ENCODE data around the gene GHR. TPM values are rescaled to one million over a fixed set of nuclear protein-coding genes. Genes with fewer than 3 reads are reported as not detected.

Gene GHR
- total RNA-seq, 1 experiment from 2014 or later: not detected

DNA sequence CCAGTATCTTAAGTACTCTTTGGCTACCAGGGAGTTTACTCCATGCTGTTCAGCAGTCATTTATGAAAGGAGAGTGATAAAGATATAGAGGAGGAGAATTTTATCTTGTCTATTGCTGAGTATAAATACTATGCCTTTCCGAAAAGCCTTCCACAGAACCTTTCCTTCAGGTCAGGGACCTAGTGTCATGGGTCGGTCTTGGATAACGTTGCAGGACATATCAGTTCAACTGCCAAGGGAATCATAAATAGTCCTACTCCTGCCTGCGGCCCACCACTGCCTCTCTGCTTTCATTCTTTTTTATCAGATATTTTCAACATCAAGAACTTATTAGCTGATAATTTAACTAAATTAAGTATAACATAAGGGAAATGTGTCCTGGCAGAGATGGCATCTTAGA lies 211.3 kb downstream of the GHR start:
- POLR2A ChIA-PET (ENCODE audit: low non-redundant PET): no interaction called here
- Histone ChIP-seq H3K27ac (ENCODE audit: low read depth, low read length, poor library complexity, severe bottlenecking) (no peak overlapping the region), H3K4me1 (ENCODE audit: insufficient read depth, low read length, poor library complexity, severe bottlenecking) (no peaks in the 10 kb centered on the region), H3K36me3 (ENCODE audit: insufficient read depth, low read length, poor library complexity, severe bottlenecking) (no peaks in the 10 kb centered on the region), H3K27me3 (replicated peaks; ENCODE audit: insufficient read depth, low read depth, low read length, poor library complexity) (no peaks in the 10 kb centered on the region), H3K4me3 (ENCODE audit: low read depth, low read length, poor library complexity, severe bottlenecking) (no peak overlapping the region), H3K9me3 (ENCODE audit: low read depth, low read length, poor library complexity, severe bottlenecking) (no peaks in the 10 kb centered on the region)
- TF ChIP-seq, protein P1, sequence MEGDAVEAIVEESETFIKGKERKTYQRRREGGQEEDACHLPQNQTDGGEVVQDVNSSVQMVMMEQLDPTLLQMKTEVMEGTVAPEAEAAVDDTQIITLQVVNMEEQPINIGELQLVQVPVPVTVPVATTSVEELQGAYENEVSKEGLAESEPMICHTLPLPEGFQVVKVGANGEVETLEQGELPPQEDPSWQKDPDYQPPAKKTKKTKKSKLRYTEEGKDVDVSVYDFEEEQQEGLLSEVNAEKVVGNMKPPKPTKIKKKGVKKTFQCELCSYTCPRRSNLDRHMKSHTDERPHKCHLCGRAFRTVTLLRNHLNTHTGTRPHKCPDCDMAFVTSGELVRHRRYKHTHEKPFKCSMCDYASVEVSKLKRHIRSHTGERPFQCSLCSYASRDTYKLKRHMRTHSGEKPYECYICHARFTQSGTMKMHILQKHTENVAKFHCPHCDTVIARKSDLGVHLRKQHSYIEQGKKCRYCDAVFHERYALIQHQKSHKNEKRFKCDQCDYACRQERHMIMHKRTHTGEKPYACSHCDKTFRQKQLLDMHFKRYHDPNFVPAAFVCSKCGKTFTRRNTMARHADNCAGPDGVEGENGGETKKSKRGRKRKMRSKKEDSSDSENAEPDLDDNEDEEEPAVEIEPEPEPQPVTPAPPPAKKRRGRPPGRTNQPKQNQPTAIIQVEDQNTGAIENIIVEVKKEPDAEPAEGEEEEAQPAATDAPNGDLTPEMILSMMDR (conservative IDR thresholded peaks at IDR 0.05; ENCODE audit: low read depth, low read length): no peak
- no peak for TF ChIP-seq EZH2 (IDR thresholded peaks at IDR 0.05; ENCODE audit: borderline replicate concordance, low read depth, low read length, poor library complexity, severe bottlenecking)
- no peak for DNase-seq (ENCODE audit: low spot score)
- intact Hi-C loops (cut with micrococcal nuclease; ENCODE audit: unreplicated experiment): no loop called here
- no TSS peak for BruUV-seq (replicated peaks)
- CTCF ChIA-PET: no interaction called here

DNA sequence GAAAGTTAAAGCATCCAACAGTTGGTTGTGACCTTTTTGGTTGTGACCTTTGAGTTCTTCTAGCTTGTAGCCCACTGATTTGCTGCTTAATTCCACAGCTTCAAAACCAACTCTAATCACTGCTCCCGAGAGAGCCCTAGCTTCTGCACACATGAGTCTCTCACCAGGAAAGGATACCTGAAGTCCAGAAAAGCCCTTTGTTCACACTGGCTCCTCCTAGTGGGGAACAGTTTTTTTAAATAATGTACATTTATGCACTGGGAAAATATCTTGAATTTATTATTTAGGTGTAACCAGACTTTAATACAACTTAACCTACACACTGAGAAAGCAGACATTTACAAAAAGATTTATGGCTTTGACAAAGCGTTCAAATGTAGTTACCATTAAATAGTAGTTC lies 213.2 kb downstream of the GHR start:
- no peak for TF ChIP-seq EZH2 (IDR thresholded peaks at IDR 0.05; ENCODE audit: borderline replicate concordance, low read depth, low read length, poor library complexity, severe bottlenecking)
- TF ChIP-seq, protein P1 (conservative IDR thresholded peaks at IDR 0.05; ENCODE audit: low read depth, low read length): peak; percentile 35; the same call in 1 of the 2 replicates
- H3K4me3 ChIP-seq (ENCODE audit: low read depth, low read length, poor library complexity, severe bottlenecking): no peak overlapping the region
- peak; percentile 10 for DNase-seq (ENCODE audit: low spot score)
- BruUV-seq (replicated peaks): no TSS peak
- no peaks in the 10 kb centered on the region for H3K9me3 ChIP-seq (ENCODE audit: low read depth, low read length, poor library complexity, severe bottlenecking)
- ChIA-PET POLR2A (ENCODE audit: low non-redundant PET) (no interaction called here), CTCF (no interaction called here)
- no peaks in the 10 kb centered on the region for H3K4me1 ChIP-seq (ENCODE audit: insufficient read depth, low read length, poor library complexity, severe bottlenecking)
- H3K27me3 ChIP-seq (replicated peaks; ENCODE audit: insufficient read depth, low read depth, low read length, poor library complexity): no peaks in the 10 kb centered on the region
- H3K36me3 ChIP-seq (ENCODE audit: insufficient read depth, low read length, poor library complexity, severe bottlenecking): no peaks in the 10 kb centered on the region
- intact Hi-C loops (cut with micrococcal nuclease; ENCODE audit: unreplicated experiment): no loop called here
- H3K27ac ChIP-seq (ENCODE audit: low read depth, low read length, poor library complexity, severe bottlenecking): no peak overlapping the region

DNA sequence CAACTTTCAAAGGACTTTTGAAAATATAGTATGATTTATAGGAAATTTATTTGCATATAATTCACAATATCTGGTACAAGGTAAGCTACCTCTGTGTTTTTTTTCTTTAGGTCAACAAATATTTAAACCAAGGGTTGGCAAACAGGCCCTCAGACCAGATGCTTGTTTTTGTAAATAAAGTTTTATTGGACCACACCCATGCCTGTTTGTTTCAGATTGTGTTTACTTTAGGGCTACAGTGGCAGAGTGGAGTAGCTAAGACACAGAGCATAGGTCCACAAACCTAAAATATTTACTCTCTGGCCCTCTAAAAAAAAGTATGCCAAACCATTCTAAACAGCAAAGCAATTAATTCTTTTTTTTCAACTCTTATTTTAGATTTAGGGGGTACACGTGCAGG lies 213.7 kb downstream of the GHR start:
- Histone ChIP-seq H3K4me1 (ENCODE audit: insufficient read depth, low read length, poor library complexity, severe bottlenecking) (no peaks in the 10 kb centered on the region), H3K36me3 (ENCODE audit: insufficient read depth, low read length, poor library complexity, severe bottlenecking) (no peaks in the 10 kb centered on the region), H3K27me3 (replicated peaks; ENCODE audit: insufficient read depth, low read depth, low read length, poor library complexity) (no peaks in the 10 kb centered on the region), H3K9me3 (ENCODE audit: low read depth, low read length, poor library complexity, severe bottlenecking) (no peaks in the 10 kb centered on the region), H3K4me3 (ENCODE audit: low read depth, low read length, poor library complexity, severe bottlenecking) (no peak overlapping the region), H3K27ac (ENCODE audit: low read depth, low read length, poor library complexity, severe bottlenecking) (no peak overlapping the region)
- ChIA-PET POLR2A (ENCODE audit: low non-redundant PET) (no interaction called here), CTCF (no interaction called here)
- no peak for DNase-seq (ENCODE audit: low spot score)
- no peak for TF ChIP-seq EZH2 (IDR thresholded peaks at IDR 0.05; ENCODE audit: borderline replicate concordance, low read depth, low read length, poor library complexity, severe bottlenecking)
- TF ChIP-seq, protein P1 (conservative IDR thresholded peaks at IDR 0.05; ENCODE audit: low read depth, low read length): no peak
- intact Hi-C loops (cut with micrococcal nuclease; ENCODE audit: unreplicated experiment): no loop called here
- no TSS peak for BruUV-seq (replicated peaks)
